Activated naive CD4-positive, alpha-beta T cell treated with anti-CD3 and anti-CD28 coated beads, Interleukin-2, amount 50 U/mL, for 24 hours (primary cell): ENCODE data around the gene CSF1R.
"Not testable (repeated sequence)": the region's sequence is repeated elsewhere in the genome, so short reads cannot be mapped to it uniquely, and the experiment has no call there.

Source experiments
- H3K27ac Mint-ChIP-seq: one replicate; pipeline ENCODE4 v1.8.0; 2021; ENCODE audit warnings: mild to moderate bottlenecking, mixed read lengths
- H3K27me3 Mint-ChIP-seq: one replicate; pipeline ENCODE4 v1.8.0; 2021; ENCODE audit warnings: mixed read lengths
- H3K36me3 Mint-ChIP-seq: one replicate; pipeline ENCODE4 v1.8.0; 2021; ENCODE audit warnings: mixed read lengths
- H3K4me1 Mint-ChIP-seq: one replicate; pipeline ENCODE4 v1.8.0; 2021; ENCODE audit warnings: mixed read lengths
- H3K4me3 Mint-ChIP-seq: one replicate; pipeline ENCODE4 v1.8.0; 2021; ENCODE audit warnings: mild to moderate bottlenecking, mixed read lengths
- H3K9me3 Mint-ChIP-seq: one replicate; pipeline ENCODE4 v1.8.0; 2021; ENCODE audit warnings: mixed read lengths

CSF1R gene

DNA sequence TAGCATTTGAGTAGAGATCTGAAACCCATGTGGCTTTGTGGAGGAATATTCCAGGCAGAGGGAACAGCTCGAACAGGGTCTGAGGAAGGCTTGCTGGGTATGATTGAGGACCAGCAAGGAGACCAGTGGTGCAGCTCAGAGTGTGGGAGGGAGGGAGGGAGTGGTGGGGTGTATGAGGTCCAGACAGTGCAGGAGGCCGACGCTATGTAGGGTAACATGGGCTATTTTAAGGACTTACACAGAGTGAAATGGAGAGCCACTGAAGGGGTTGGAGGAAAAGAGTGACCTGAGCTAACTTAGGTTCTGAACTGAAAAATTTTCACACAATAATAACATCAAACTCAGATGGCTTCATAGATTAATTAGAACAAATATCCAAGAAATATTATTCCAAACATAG, 43.9 kb downstream of the CSF1R start:
- H3K36me3 Mint-ChIP-seq: peaks cover 22% of the 10 kb centered on the region
- peaks cover 16% of the 10 kb centered on the region for H3K4me1 Mint-ChIP-seq
- no peaks in the 10 kb centered on the region for H3K27me3 Mint-ChIP-seq
- no peaks in the 10 kb centered on the region for H3K9me3 Mint-ChIP-seq
- H3K27ac Mint-ChIP-seq: no peak overlapping the region
- H3K4me3 Mint-ChIP-seq: no peak overlapping the region

DNA sequence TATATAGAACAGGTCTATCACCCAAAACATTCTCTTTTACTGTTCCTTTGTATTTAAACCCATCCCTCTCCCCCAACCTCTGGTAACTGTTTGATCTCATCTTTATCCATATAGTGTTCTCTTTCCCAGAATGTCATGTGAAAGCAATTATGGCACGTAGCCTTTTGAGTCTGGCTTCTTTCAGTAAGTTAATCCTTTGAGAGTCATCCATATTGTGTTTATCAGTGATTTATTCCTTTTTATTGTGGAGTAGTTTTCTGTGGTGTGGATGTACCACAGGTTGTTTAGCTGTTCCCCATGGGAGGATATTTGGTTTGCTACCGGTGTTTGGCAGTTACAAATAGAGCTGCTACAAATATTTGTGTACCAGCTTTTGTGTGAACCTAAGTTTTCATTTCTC, 47.8 kb downstream of the CSF1R start:
- Mint-ChIP-seq H3K36me3 (peaks cover 28% of the 10 kb centered on the region), H3K27me3 (no peaks in the 10 kb centered on the region), H3K4me1 (peaks cover 10% of the 10 kb centered on the region), H3K27ac (no peak overlapping the region), H3K4me3 (no peak overlapping the region), H3K9me3 (no peaks in the 10 kb centered on the region)

DNA sequence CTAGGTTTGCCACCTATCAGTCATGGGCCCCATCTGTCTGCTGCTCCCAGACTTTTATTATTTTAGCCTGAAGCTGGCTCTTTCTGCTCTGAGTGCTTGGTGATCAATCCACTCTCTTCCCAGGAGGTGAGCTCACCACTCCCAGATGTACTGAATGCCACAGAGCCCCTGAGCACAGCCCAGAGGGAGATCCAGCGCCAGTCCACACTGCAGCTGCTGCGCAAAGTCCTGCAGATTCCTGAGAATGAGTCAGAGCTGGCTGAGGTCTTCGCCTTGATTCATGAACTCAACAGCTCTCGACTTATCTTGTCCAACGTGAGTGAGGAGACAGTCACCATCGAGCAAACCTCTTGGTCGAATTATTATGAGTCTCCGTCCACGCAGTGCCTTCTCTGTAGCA, 49.8 kb downstream of the CSF1R start:
- H3K36me3 Mint-ChIP-seq: peaks cover 27% of the 10 kb centered on the region
- H3K4me3 Mint-ChIP-seq: no peak overlapping the region
- H3K4me1 Mint-ChIP-seq: no peaks in the 10 kb centered on the region
- H3K27ac Mint-ChIP-seq: no peak overlapping the region
- H3K9me3 Mint-ChIP-seq: no peaks in the 10 kb centered on the region
- no peaks in the 10 kb centered on the region for H3K27me3 Mint-ChIP-seq

DNA sequence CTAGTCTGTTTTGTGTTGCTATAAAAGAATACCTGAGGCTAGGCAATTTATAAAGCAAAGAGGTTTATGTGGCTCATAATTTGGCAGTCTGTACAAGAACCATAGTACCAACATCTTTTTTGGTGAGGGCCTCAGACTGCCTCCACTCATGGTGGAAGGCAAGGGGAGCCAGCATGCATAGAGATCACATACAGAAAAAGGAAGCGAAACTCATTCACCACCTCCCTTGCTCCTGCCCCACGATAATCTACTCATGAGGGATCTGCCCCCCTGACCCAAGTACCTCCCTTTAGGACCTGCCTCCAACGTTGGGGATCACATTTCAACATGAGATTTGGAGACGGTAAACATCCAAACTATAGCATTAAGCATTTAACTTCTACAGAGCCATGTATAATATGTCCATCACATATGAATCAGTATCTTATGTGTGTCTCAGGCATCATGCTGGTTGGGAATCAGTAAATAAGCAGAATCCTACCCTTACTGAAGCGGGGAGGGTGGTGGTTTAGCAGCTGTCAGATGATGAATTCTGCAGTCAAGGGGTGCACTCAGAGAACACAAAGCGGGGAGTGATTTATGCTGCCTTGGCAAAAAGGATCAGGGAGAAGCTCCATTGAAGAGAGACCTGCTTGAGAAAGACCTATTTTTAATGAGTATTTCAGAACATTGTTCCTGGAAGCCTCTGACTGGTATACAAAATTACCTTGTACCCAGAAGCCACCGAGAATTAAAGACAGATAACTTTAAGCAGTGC, 51.0 kb downstream of the CSF1R start:
- Mint-ChIP-seq H3K4me1 (no peaks in the 10 kb centered on the region), H3K9me3 (no peaks in the 10 kb centered on the region), H3K27me3 (no peaks in the 10 kb centered on the region), H3K4me3 (no peak overlapping the region), H3K27ac (no peak overlapping the region), H3K36me3 (peaks cover 29% of the 10 kb centered on the region)

DNA sequence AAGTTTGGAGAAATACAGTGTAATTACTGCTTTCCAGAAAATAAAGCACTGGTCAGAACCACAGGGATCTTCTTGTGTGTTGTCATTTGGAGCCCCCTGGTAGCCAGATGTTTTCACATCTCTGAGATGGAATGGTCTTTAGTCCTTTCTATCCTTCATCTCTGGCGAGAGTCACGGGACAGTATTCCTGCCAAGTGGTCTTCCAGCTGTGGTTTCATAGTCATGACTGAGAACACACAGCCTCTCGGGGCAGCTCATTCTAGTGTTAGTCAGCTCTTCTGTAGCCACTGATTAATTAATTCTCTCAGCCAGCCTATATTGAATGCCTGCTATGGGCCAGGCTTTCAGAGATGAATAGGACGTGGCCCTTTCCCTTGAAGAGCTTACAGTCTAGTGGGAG, 51.7 kb downstream of the CSF1R start:
- H3K9me3 Mint-ChIP-seq: no peaks in the 10 kb centered on the region
- no peaks in the 10 kb centered on the region for H3K27me3 Mint-ChIP-seq
- H3K36me3 Mint-ChIP-seq: peaks cover 29% of the 10 kb centered on the region
- H3K4me1 Mint-ChIP-seq: no peaks in the 10 kb centered on the region
- H3K4me3 Mint-ChIP-seq: no peak overlapping the region
- H3K27ac Mint-ChIP-seq: peak overlapping the region; percentile 17

DNA sequence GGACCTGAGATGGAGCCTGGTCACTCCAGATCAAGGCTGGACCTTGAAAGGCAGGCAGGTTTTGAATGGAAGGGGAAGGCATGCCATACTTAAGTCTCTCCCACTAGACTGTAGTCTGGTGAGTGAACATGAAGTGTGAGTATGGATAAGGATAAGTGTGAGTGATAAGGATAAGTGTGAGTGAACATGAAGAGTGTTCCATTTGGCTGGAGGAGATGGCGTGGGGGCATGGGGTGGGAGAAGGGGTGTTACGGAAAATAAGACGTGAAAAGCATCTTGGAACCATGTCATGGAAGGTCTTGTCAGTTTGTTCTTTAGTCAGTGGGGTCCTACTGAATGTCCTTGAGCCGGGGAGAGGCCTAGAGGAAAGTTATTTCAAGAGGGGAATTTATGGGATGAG, 53.0 kb downstream of the CSF1R start:
- Mint-ChIP-seq H3K9me3 (no peaks in the 10 kb centered on the region), H3K4me3 (no peak overlapping the region), H3K4me1 (no peaks in the 10 kb centered on the region), H3K27ac (no peak overlapping the region), H3K36me3 (peaks cover 31% of the 10 kb centered on the region), H3K27me3 (no peaks in the 10 kb centered on the region)

DNA sequence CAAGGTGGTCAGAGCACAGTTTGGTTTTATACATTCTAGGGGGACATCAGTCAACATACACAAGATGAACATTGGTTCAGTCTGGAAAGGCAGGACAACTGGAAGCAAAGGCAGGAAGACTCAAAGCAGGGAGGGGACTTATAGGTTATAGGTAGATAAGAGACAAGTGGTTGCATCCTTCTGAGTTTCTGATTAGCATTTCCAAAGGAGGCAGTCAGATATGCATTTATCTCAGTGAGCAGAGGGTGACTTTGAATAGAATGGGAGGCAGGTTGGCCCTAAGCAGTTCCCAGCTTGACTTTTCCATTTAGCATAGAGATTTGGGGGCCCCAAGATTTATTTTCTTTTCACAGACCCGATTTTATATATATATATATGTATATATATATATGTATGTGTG, 58.3 kb downstream of the CSF1R start:
- H3K27ac Mint-ChIP-seq, H3K27me3 Mint-ChIP-seq, H3K4me1 Mint-ChIP-seq, H3K4me3 Mint-ChIP-seq, H3K9me3 Mint-ChIP-seq: not testable (repeated sequence)
- H3K36me3 Mint-ChIP-seq: peaks cover 23% of the 10 kb centered on the region

DNA sequence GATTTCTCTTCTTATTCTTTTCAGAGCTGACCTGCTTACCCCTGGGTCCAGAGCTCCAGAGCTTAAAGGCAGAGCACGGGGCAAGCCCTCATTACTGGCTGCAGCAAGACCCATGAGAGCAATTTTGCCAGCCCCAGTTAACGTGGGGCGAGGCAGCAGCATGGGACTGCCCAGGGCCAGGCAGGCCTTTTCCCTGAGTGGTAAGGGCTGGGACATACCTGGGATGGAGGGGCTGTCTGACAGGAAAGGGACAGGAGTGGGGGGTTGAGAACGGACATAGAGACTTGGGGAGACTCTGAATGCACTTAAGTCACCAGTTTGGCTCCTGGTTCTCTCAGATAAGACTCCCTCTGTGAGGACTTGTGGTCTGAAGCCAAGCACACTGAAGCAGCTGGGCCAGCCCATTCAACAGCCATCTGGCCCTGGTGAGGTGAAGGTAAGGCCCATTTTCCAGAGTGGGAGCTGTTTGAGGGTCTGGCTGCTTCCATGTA, 59.6 kb downstream of the CSF1R start:
- Mint-ChIP-seq H3K27ac (no peak overlapping the region), H3K4me1 (peaks cover 6% of the 10 kb centered on the region), H3K4me3 (no peak overlapping the region), H3K36me3 (peaks cover 25% of the 10 kb centered on the region), H3K27me3 (no peaks in the 10 kb centered on the region), H3K9me3 (no peaks in the 10 kb centered on the region)

DNA sequence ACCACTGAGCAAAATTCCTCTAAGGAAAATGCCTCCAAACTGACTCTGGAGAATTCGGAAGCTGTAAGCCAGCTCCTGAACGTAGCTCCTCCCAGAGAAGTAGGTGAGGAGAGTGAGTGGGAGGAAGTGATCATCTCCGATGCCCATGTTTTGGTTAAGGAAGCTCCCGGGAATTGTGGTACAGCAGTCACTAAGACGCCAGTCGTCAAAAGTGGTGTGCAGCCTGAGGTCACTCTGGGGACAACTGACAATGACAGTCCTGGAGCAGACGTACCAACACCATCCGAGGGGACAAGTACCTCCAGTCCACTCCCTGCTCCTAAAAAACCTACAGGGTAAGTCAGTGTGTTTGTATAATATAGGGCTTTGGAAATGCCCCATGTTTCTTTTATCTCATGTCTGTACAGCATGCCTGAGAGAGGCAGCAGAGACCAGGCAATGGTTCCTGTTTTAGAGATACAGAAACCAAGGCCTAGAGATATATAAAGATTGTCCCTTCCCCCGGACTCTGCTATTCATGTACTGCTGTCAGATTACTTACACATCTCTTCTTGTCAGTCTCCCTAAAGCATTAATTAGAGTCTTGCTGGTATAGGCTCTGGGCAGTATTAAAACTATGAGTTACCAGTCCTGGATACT, 61.9 kb downstream of the CSF1R start:
- peaks cover 24% of the 10 kb centered on the region for H3K36me3 Mint-ChIP-seq
- H3K27ac Mint-ChIP-seq: no peak overlapping the region
- no peaks in the 10 kb centered on the region for H3K27me3 Mint-ChIP-seq
- no peaks in the 10 kb centered on the region for H3K9me3 Mint-ChIP-seq
- no peak overlapping the region for H3K4me3 Mint-ChIP-seq
- H3K4me1 Mint-ChIP-seq: peaks cover 9% of the 10 kb centered on the region

DNA sequence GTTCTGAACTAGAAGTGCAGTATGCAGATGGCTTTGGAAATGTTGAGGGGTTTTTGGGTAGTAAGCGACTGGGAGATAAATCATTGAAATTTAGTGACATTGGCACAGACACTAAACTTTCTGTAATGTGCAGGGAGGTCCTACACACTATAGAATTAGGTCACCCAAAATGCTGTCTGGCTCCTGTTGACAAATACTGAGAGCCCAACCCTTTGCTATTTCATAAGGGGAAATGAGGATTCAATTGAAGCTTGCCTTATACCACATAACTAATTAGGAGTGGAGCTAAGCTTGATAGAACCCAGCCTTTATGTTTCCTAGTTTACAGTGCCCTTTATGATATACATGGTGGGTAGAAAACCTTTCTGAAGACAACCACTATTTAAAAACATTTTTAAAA, 63.2 kb downstream of the CSF1R start:
- Mint-ChIP-seq H3K36me3 (peaks cover 31% of the 10 kb centered on the region), H3K4me3 (no peak overlapping the region), H3K27ac (no peak overlapping the region), H3K9me3 (no peaks in the 10 kb centered on the region), H3K27me3 (no peaks in the 10 kb centered on the region), H3K4me1 (peaks cover 13% of the 10 kb centered on the region)

DNA sequence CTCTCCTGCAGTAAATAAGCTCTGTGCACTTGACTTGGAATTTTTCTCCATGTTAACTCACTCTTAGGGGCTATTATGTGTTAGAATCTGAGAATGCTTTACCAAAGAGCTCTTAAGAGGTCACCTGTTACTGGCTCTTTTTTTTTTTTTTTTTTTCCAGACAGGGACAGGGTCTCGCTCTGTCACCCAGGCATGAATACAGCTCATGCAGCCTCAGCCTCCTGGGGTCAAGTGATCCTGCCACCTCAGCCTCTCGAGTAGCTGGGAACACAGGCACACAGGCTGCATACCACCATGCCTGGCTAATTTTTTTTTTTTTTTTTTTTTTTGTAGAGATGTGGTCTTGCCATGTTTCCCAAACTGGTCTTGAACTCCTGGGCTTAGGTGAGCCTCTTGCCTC, 63.7 kb downstream of the CSF1R start:
- no peak overlapping the region for H3K4me3 Mint-ChIP-seq
- no peak overlapping the region for H3K27ac Mint-ChIP-seq
- H3K4me1 Mint-ChIP-seq: peaks cover 13% of the 10 kb centered on the region
- peaks cover 28% of the 10 kb centered on the region for H3K36me3 Mint-ChIP-seq
- no peaks in the 10 kb centered on the region for H3K27me3 Mint-ChIP-seq
- H3K9me3 Mint-ChIP-seq: no peaks in the 10 kb centered on the region

DNA sequence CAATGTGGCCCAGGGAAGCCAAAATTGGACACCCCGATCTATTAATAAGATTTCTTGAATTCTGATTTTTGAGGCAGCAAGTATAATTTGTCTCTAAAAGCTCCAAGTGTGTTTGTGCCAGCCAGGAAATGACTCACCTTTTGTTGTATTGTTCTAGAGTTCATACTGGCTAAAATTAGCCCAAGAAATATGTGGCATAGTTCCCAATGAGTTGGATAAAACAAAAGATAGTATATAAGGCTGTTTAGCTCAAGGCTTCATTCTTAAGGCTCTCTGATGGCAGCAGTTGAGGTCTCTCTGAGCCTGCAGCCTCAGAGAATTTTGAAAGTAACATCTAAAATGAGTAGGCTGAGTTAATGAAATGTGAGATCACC, 64.2 kb downstream of the CSF1R start:
- H3K4me1 Mint-ChIP-seq: peaks cover 13% of the 10 kb centered on the region
- peaks cover 32% of the 10 kb centered on the region for H3K36me3 Mint-ChIP-seq
- no peaks in the 10 kb centered on the region for H3K9me3 Mint-ChIP-seq
- H3K4me3 Mint-ChIP-seq: no peak overlapping the region
- H3K27ac Mint-ChIP-seq: peak overlapping the region; percentile 35
- no peaks in the 10 kb centered on the region for H3K27me3 Mint-ChIP-seq

DNA sequence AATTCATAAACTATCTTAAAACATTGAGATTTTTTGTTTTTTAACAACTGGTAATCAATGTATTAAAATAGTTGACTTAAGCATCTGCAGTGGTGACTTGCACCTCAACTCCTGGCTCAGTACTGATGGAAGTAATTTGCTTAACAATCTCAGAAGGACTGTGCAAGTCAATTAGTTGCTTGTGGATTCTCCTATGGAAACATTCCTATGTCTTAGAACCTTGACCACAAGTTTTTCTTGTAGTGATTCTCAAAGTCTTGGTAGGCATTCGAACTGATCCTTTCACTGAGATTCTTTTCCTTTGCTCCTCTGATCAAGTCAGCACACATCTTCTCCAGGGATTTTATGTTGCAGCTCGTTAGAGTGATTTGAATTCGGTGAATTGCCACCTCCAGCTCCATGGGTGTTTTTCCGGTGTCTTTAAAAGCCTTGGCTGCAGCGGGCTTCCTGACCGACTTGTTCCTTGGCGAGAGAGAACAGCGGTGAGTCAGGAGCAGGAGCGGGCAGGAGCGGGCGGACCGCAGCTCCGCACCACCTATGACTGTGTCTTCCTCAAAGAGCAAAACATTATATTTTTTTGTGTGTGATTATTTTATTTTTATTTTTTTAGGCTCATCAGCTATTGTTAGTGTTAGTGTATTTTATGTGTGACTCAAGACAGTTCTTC, 64.7 kb downstream of the CSF1R start:
- Mint-ChIP-seq H3K27me3 (no peaks in the 10 kb centered on the region), H3K27ac (peak overlapping the region; percentile 35), H3K36me3 (peaks cover 33% of the 10 kb centered on the region)

DNA sequence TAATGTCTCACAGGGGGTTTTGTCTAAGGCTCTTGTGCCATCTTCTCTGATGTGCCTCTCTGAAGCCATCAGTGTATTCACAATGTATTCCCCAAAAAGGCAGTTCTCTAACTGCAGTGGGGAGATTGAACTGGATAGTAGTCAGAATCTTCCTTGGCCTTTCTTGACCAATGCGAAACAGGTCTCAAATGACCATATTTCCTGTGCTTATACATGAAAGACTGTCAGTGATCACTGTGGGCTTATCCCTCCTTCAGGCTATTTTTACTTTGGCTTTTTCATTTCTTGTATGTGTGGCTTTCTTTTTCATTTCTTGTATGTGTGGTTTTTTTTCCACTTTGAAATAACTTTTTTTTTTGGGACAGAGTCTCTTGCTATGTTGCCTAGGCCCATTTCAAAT, 66.1 kb downstream of the CSF1R start:
- no peaks in the 10 kb centered on the region for H3K27me3 Mint-ChIP-seq
- H3K4me1 Mint-ChIP-seq: peaks cover 13% of the 10 kb centered on the region
- peaks cover 42% of the 10 kb centered on the region for H3K36me3 Mint-ChIP-seq
- H3K4me3 Mint-ChIP-seq: no peak overlapping the region
- no peaks in the 10 kb centered on the region for H3K9me3 Mint-ChIP-seq
- H3K27ac Mint-ChIP-seq: no peak overlapping the region

More for the DNA sequence above, 64.7 kb downstream of the CSF1R start:
- H3K4me1 Mint-ChIP-seq: peaks cover 13% of the 10 kb centered on the region
- H3K4me3 Mint-ChIP-seq: no peak overlapping the region
- H3K9me3 Mint-ChIP-seq: no peaks in the 10 kb centered on the region

DNA sequence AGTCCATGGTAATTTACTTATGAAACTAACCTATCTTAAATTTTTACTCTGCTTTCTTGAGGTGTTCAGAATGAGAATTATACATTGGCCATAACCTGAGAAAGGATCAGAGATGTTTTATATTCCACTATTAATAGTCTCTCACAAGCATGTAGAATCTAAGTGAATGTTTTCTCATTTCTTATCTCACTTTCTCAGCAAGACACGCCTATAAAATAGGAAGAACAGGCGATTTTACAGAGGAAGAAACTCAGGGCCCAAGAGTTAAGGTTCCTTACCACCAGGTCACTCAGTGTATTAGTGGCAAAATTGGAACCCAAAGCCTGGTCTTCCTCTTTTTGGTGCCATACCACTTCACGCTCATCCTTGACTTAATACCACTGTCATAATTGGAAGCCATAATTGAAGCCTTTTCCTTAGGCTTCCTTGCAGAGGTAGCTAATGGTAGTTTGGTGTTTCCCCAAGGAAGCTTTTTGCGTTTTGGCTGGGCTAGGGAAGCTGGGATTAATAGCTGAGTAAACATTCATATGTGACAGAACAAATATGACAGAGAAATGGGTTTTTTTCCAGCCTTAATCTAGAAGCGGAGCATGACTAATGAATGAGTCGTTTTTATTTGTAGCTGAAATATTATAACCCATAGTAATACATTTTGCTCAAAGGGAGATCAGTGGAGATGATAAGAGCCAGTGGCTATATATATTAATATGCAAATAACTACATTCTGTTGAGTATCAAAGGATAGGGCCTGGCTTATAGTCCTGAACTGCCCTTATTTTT, 68.9 kb downstream of the CSF1R start:
- Mint-ChIP-seq H3K27ac (peak overlapping the region; percentile 41), H3K4me1 (peaks cover 13% of the 10 kb centered on the region), H3K4me3 (no peak overlapping the region), H3K36me3 (peaks cover 56% of the 10 kb centered on the region), H3K27me3 (no peaks in the 10 kb centered on the region), H3K9me3 (no peaks in the 10 kb centered on the region)
